Activated naive CD4-positive, alpha-beta T cell treated with anti-CD3 and anti-CD28 coated beads, Interleukin-2, amount 50 U/mL, for 72 hours (primary cell): ENCODE data around the gene LRRC18. TPM values are rescaled to one million over a fixed set of nuclear protein-coding genes. Genes with fewer than 3 reads are reported as not detected.

Experiments used
- ATAC-seq, 2 donors: fragments of 150-1000 bp; cut with Tn5 transposase; 2 replicates each; pipeline ENCODE4 v1.10.0; 2021; ENCODE audit warnings: mild to moderate bottlenecking in 2 of 2, moderate library complexity in 2 of 2
- DNase-seq, 2 donors: peaks; one replicate each; pipeline ENCODE4 v3.0.0; 2021 to 2022; ENCODE audit warnings: low spot score in 2 of 2
- H3K27ac Mint-ChIP-seq, 2 donors: one replicate each; pipeline ENCODE4 v1.8.0; 2022; ENCODE audit warnings: mild to moderate bottlenecking in 2 of 2, mixed read lengths in 2 of 2
- H3K36me3 Mint-ChIP-seq, 2 donors: one replicate each; pipeline ENCODE4 v1.8.0; 2022; ENCODE audit warnings: mixed read lengths in 2 of 2
- H3K9me3 Mint-ChIP-seq, 2 donors: one replicate each; pipeline ENCODE4 v1.8.0; 2022; ENCODE audit warnings: mixed read lengths in 2 of 2
- total RNA-seq, 2 donors: library from RNA; stranded (reverse); gene quantifications; one replicate each; pipeline ENCODE4 v1.2.3, GENCODE V29; 2022

The LRRC18 gene
- total RNA-seq, 2 donors from 2014 or later, result not detected

DNA sequence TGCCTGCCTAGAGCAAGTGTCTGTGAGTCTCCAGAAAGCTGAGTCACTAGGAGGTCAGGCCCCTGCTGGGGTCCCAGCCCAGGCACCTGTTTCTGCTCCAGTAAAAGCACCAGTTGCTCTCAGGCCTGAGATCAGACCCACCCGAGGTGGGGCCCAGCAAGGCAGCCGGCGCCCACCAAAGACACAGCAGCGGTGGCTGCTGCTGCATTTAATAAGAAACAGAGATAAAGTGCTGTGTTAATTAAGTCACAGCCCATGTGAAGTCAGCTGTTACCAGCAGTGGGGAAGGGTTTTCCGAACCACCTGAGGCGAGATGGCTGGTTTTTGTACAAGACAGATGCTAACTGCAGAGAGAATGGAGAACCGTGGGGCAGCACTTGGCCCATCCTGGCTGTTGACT is 12.1 kb upstream of the LRRC18 start:
- DNase-seq (no peak), ATAC-seq (no peak)
- H3K36me3 Mint-ChIP-seq, result no peaks in the 10 kb centered on the region
- no peaks in the 10 kb centered on the region for H3K9me3 Mint-ChIP-seq
- H3K27ac Mint-ChIP-seq, result no peak overlapping the region

- Mint-ChIP-seq H3K36me3 (no peaks in the 10 kb centered on the region), H3K27ac (no peak overlapping the region), H3K9me3 (no peaks in the 10 kb centered on the region)
- ATAC-seq, result no peak
- no peak for DNase-seq
These were observed 8.9 kb upstream of the LRRC18 start for GRCh38 chr10:48948470-48949037.

DNA sequence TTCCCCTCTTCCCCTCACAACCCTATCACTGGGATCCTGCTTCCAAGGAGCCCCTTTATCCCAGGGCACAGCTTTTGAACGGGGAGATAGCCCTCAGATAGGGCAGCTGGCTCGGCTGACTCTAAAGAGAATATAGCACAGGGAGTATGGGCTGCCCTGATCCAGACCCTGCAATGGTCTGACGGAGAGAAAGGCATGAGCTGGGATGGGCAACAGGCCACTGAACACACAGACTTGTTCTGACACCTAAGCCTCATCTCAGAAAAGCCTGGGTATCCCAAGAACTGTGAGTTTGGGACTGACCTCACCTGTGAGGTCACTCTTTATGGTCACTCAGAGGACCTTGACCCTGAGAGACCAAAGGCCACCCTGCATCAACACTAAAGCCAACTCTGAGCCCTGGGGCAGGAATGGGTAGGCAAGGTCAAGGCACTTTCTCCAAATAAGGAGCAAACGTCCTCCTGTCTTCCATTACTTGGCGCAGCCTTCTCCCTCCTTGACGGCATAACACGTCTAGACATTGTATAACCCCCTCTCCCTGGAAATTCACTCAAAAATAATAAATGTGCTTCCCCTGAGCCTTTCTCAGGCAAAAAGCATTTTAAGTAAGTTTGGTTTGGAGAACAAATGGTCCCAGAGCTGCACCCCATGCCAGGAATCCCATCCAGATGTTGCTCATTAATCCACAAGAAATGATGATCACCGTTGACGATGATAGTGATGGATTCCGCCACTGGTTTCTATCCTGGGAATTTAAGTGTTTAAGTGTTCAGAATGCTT is 8.2 kb upstream of the LRRC18 start:
- Mint-ChIP-seq H3K9me3 (no peaks in the 10 kb centered on the region), H3K36me3 (no peaks in the 10 kb centered on the region), H3K27ac (no peak overlapping the region)
- ATAC-seq (no peak), DNase-seq (no peak)

GRCh38 chr10:48946891-48947500 is 7.4 kb upstream of the LRRC18 start:
- no peak overlapping the region for H3K27ac Mint-ChIP-seq
- no peak for DNase-seq
- H3K9me3 Mint-ChIP-seq, result no peaks in the 10 kb centered on the region
- no peaks in the 10 kb centered on the region for H3K36me3 Mint-ChIP-seq
- no peak for ATAC-seq

GRCh38 chr10:48946332-48946731 is 6.7 kb upstream of the LRRC18 start:
- Mint-ChIP-seq H3K36me3 (no peaks in the 10 kb centered on the region), H3K27ac (no peak overlapping the region), H3K9me3 (no peaks in the 10 kb centered on the region)
- DNase-seq, result no peak
- ATAC-seq, result no peak

DNA sequence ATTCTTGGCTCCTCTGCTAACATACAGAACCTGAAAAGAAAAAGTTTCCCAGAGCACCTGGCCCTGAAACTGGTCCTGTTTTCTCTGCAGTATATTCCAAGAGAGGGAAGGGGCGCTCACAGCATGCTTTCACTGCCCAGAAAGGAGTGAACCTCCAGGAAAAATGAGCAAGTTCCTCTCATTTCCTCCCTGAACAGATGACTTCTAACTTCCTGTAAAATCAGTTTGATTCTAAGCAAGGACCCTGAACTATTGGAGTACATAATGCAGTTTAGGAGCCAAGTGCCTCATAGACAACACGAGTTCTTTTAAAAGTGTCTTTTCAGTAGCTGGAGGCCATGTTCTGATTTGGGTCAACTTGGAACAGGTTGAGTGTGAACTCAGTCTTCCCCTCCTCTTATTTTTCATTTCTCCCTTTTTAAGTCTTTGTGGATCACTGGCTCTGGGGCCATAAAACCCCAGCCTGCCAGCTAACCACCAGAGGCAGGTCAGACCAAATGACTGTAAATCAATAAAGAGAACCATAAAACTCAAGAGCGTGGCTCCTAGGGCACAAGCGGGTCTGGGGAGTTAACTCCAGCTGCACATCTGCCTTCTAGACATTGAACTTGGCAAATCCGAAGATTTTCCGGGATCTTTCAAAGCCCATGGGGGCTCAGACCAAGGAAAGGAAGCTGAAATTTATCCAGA is 5.9 kb upstream of the LRRC18 start:
- DNase-seq (no peak), ATAC-seq (no peak)
- H3K36me3 Mint-ChIP-seq, result no peaks in the 10 kb centered on the region
- no peak overlapping the region for H3K27ac Mint-ChIP-seq
- no peaks in the 10 kb centered on the region for H3K9me3 Mint-ChIP-seq

GRCh38 chr10:48944171-48944570 is 4.5 kb upstream of the LRRC18 start:
- DNase-seq, result no peak
- ATAC-seq, result no peak
- Mint-ChIP-seq H3K9me3 (no peaks in the 10 kb centered on the region), H3K36me3 (no peaks in the 10 kb centered on the region), H3K27ac (no peak overlapping the region)

DNA sequence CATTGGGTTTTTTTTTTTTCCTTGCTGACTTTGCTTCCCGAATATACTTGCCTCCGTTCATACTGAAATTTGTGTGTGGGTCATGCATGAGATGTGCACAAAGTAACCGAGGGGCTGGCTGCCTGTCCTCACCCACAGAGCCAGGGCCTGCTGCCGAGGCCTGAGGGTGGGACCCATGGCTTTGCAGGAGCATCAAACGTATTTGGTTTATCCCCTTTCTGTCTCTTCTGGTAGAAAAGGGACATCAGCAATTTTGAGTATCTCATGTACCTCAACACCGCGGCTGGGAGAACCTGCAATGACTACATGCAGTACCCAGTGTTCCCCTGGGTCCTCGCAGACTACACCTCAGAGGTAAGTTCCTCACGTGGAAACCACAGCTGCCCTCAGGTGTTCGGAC is 3.5 kb upstream of the LRRC18 start:
- ATAC-seq, result no peak
- no peaks in the 10 kb centered on the region for H3K9me3 Mint-ChIP-seq
- H3K27ac Mint-ChIP-seq, result peak overlapping the region in 1 of 2 donors; percentile 55

DNA sequence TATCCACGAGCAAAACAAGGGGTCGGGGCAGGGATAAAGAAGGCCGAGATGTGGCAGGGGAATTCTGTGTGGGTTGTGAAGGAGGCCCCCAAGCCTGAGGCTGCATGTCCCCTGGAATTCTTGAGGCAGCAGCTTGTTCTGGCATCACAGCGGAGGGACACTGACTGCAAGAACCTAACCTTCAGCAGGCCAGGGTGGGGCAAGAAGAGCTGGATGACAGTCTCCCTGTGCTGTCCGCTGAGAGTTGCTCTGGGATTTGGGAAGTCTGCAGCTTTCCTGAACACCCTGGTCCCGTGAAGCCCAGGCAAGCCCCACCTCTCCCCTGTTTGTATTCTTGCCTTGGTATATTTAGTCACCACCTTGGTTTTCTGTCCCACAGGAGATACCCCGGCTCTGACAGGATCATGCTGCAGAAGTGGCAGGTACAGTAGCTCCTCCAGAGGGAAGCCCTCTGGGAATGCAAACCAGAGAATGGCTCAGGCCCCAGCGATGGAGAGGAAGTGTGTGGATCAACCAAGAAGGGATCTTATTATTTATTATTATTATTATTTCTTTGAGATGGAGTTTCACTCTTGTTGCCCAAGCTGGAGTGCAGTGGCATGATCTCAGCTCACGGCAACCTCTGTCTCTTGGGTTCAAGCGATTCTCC is 1.9 kb upstream of the LRRC18 start:
- no peak overlapping the region for H3K27ac Mint-ChIP-seq
- H3K9me3 Mint-ChIP-seq, result no peaks in the 10 kb centered on the region
- H3K36me3 Mint-ChIP-seq, result no peaks in the 10 kb centered on the region
- DNase-seq (no peak), ATAC-seq (no peak)

More for the DNA sequence above, 3.5 kb upstream of the LRRC18 start:
- no peak for DNase-seq
- H3K36me3 Mint-ChIP-seq, result no peaks in the 10 kb centered on the region

GRCh38 chr10:48940958-48941357 is 1.3 kb upstream of the LRRC18 start:
- no peaks in the 10 kb centered on the region for H3K9me3 Mint-ChIP-seq
- H3K27ac Mint-ChIP-seq, result no peak overlapping the region
- H3K36me3 Mint-ChIP-seq, result no peaks in the 10 kb centered on the region
- ATAC-seq (no peak), DNase-seq (no peak)

- Mint-ChIP-seq H3K36me3 (no peaks in the 10 kb centered on the region), H3K9me3 (no peaks in the 10 kb centered on the region), H3K27ac (no peak overlapping the region)
- DNase-seq, result no peak
- no peak for ATAC-seq
These were observed 732 bp upstream of the LRRC18 start for GRCh38 chr10:48940372-48940771.

- Mint-ChIP-seq H3K27ac (no peak overlapping the region), H3K36me3 (no peaks in the 10 kb centered on the region), H3K9me3 (no peaks in the 10 kb centered on the region)
- ATAC-seq, result no peak
- DNase-seq, result no peak
These were observed 577 bp downstream of the LRRC18 start for GRCh38 chr10:48938990-48939536.

DNA sequence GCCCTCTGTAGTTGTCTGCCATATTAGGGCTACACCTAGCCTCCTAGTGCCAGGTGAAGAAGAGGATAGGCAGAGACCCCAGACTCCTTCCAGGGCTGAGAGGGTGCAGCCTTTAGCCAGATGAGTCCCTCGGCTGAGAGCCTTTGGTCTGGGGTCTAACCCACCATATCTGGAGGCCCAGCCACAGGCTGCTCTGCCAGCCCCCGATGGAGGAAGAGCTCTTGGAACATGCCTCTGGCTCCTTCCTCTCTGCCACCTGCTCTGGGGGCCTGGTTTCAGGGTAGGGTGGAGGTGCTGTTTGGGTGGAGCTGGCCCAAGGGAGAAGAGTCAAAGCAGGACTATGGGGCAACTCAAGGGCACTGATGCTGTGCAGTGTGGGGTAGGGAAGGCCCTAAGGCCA is 1.4 kb downstream of the LRRC18 start:
- ATAC-seq (no peak), DNase-seq (no peak)
- Mint-ChIP-seq H3K27ac (no peak overlapping the region), H3K36me3 (no peaks in the 10 kb centered on the region), H3K9me3 (no peaks in the 10 kb centered on the region)

GRCh38 chr10:48937796-48938195 is 1.8 kb downstream of the LRRC18 start:
- H3K36me3 Mint-ChIP-seq, result no peaks in the 10 kb centered on the region
- DNase-seq (no peak), ATAC-seq (no peak)
- no peaks in the 10 kb centered on the region for H3K9me3 Mint-ChIP-seq
- no peak overlapping the region for H3K27ac Mint-ChIP-seq

DNA sequence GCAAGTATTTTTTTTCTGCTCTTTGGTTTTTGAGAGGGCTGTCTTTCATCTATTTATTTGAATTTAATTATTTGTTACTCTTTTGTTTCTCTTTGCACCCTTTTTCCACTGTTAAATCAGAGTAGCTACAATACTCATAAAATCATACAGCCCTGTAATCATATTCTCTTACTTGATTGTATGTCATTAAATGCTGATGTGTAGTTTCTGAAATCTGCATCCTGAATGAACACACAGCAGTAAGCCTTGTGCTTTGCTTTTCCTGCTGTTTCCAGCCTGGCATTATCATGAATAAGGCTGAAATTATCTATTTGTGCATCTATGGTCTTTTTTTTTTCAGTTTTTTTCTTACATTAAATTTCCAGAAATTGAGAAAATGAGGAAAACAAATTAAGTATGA is 4.1 kb downstream of the LRRC18 start:
- no peak for DNase-seq
- Mint-ChIP-seq H3K27ac (no peak overlapping the region), H3K36me3 (no peaks in the 10 kb centered on the region), H3K9me3 (no peaks in the 10 kb centered on the region)
- ATAC-seq, result no peak

GRCh38 chr10:48934672-48935501 is 4.8 kb downstream of the LRRC18 start:
- ATAC-seq, result no peak
- Mint-ChIP-seq H3K9me3 (no peaks in the 10 kb centered on the region), H3K27ac (no peak overlapping the region), H3K36me3 (no peaks in the 10 kb centered on the region)
- no peak for DNase-seq
